Islet of Langerhans (tissue), 1 donor: ENCODE data around the gene RAB3IP.
"Not testable (repeated sequence)": the region's sequence is repeated elsewhere in the genome, so short reads cannot be mapped to it uniquely, and the experiment has no call there.

Source experiments
- FAIRE-seq: peaks from one replicate; lab custom pipeline; 2011; peaks lifted over from hg19 to GRCh38; lab: Jason Lieb, UNC

Gene RAB3IP

DNA sequence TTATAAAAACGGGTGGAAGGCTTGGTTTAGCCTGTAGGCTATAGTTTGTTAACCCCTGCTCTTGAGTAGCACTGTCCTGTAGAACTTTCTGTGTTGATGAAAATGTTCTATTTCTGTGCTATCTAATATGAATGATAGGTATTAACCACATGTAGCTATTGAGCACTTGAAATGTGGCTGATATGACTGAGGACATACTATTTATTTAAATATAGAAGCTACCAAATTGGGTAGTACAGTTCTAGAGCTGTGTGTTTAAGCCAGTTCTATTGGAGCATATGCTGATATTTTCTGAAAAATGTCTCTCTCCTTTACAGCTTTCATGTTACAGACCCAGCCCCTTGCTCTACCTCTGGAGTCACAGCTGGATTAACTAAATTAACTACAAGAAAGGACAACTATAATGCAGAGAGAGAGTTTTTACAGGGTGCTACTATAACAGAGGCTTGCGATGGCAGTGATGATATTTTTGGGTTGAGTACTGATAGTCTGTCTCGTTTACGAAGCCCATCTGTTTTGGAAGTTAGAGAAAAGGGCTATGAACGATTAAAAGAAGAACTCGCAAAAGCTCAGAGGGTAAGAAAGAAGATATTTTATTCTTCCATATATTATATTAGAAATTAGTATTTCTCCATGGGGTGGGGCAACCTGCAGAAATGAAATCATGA, 17.6 kb downstream of the RAB3IP start:
- no peak for FAIRE-seq

DNA sequence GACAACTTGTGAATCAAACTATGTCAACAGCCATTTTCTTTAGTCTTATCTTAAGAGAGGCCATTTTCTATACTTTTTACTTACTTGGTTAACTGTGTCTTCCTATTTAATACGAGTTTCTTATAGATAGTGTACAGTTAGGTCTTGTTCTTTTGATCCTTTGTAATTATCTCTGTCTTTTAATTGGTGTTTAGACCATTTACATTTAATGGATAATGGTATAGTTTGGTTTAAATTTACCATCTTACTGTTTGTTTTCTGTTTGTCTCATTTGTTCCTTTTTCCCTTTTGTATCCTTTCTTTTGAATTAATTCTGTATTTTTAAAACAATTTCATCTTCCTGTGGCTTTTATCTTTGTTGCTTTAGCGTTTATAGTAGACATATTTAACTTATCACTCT, 19.4 kb downstream of the RAB3IP start:
- no peak for FAIRE-seq

DNA sequence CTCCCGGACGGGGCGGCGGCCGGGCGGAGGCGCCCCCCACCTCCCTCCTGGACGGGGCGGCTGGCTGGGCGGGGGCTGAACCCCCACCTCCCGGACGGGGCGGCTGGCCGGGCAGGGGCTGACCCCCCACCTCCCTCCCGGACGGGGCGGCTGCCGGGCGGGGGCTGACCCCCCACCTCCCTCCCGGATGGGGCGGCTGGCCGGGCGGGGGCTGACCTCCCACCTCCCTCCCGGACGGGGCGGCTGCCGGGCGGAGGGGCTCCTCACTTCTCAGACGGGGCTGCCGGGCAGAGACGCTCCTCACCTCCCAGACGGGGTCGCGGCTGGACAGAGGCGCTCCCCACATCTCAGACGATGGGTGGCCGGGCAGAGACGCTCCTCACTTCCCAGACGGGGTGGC, 20.9 kb downstream of the RAB3IP start:
- not testable (repeated sequence) for FAIRE-seq

DNA sequence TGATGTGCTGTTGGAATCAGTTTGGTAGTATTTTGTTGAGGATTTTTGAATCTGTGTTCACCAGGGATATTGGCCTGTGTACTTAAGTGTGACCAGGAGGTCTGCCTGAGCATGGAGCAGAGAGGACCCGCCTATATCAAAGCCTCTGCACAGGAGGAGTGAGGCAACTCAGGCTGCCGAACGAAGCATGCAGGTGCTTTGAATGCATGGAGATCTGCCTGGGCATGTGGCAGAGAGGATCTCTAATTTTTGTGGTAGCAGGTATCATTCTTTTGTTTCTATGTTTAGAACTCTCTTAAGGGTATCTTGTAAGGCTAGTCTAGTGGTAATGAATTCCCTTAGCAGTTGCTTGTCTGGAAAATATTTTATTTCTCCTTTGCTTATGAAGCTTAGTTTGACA, 26.9 kb downstream of the RAB3IP start:
- FAIRE-seq, result no peak

DNA sequence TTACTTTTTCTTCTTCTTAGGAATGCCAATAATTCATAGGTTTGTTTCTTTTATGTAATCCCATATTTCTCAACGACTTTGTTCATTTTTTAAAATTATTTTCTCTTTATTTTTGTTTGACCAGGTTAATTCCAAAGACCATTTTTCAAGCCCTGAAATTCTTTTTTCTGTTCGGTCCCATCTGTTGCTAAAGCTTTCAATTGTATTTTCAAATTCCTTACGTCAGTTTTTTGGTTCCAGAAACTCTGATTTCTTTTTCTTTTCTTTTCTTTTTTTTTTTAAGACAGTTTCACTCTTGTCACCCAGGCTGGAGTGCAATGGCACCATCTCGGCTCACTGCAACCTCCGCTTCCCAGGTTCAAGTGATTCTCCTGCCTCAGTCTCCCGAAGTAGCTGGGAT, 27.6 kb downstream of the RAB3IP start:
- FAIRE-seq, result no peak

DNA sequence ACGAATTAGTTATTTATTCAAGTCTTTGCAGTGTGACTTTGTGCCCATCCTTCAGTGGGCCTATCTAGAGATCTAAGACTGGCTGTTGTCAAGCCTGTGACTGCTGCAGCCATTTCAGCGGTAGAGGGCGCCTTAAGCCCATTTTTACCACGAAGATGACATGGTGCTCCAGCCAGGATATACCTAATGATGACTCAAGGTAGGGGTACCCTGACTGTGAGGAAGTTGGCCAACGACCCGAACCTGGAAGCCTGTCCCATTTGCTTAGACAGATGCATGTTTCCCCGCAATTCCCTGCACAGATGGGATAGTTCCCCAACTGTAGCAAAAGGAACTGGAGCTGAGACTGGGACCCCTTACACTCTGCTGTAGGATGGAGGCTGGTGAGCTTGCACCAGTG, 41.3 kb downstream of the RAB3IP start:
- no peak for FAIRE-seq

DNA sequence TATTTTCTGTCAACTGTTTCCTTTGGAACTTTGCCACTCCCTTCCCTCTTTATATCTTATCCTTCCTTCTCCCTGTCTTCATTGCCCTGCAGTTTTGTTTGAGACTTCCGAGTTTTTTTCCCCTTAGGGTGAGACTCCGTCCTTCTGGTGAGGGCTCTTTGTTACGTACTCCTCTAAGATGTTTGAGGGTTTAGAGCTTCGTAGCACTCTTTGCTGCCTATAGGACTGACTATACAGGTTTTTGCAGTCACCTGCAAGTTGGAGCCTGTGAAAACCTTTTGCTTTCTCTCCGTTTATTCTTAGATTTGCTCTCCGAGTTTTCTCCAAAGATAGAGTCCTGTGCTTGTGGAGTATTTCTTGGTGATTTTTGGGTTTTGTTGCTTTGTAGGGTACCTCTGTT, 44.7 kb downstream of the RAB3IP start:
- no peak for FAIRE-seq

DNA sequence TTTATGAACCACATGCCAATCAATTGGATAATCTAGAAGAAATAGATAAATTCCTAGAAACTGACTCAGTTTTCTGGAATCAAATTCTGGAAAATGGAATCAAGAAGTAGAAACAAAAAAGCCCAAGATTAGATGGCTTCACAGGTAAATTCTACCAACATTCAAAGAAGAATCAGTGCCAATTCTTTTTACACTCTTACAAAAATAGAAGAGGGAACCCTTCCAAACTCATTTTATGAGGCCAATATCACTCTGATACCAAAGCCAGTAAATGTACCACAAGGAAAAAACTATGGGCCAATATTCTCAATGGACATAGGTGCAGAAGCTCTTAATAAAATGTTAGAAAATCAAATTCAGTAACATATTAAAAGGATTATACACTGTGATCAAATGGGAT, 50.7 kb downstream of the RAB3IP start:
- no peak for FAIRE-seq

DNA sequence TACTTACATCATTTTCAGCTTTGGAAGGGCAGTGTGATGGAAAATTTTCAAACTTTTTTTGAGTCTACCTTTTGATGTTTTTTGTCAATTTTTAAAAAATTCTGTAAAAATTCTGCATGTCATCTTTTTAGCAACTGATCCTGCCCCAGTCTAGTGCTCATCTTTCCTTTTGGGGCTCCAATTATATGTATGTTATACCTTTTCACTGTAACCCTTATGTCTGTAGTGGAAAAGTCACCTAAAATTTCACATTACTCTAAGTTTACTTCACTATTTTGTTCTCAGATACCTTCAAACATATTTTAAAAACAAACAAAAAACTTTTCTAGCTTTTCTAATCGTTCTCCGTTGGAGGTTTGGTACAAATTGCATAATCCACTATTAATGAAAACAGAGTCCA, 53.9 kb downstream of the RAB3IP start:
- FAIRE-seq, result no peak

DNA sequence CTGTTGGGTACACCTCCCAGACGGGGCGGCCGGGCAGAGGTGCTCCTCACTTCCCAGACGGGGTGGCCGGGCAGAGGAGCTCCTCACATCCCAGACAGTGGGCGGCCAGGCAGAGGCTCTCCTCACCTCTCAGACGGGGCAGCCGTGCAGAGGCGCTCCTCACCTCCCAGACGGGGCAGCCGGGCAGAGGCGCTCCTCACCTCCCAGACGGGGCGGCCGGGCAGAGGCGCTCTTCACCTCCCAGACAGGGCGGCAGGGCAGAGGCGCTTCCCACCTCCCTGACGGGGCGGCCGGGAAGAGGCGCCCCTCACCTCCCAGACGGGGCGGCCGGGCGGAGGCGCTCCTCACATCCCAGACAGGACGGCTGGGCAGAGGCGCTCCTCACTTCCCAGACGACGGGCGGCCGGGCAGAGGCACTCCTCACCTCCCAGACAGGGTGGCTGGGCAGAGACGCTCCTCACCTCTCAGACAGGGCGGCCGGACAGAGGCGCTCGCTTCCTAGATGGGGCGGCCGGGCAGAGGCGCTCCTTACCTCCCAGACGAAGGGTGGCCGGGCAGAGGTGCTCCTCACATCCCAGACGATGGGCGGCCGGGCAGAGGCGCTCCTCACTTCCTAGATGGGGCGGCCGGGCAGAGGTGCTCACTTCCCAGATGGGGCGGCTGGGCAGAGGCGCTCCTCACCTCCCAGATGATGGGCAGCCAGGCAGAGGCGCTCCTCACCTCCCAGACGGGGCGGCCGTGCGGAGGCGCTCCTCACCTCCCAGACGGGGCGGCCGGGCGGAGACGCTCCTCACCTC, 68.6 kb downstream of the RAB3IP start:
- FAIRE-seq, result not testable (repeated sequence)

DNA sequence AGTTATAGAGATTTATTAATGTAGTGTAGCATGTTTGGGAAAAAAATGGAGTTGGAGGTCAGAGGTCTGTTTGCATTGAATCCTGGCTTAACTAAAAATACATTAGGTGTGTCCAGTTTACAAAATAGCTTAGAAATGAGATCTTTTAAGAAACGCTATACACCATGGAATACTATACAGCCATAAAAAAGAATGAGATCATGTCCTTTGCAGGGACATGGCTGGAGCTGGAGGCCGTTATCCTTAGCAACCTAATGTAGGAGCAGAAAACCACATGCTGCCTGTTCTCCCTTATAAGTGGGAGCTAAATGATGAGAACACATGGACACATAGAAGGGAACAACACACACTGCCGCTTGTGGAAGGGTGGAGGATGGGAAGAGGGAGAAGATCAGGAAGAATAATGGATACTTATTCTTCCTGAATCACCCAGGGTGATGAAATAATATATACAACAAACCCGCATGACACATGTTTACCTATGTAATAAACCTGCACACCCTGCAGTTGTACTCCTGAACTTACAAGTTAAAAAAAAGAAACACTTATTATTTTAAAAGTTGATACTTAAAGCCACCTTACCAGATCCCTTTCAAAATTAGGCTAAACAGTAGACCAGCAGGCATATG, 72.3 kb downstream of the RAB3IP start:
- no peak for FAIRE-seq

DNA sequence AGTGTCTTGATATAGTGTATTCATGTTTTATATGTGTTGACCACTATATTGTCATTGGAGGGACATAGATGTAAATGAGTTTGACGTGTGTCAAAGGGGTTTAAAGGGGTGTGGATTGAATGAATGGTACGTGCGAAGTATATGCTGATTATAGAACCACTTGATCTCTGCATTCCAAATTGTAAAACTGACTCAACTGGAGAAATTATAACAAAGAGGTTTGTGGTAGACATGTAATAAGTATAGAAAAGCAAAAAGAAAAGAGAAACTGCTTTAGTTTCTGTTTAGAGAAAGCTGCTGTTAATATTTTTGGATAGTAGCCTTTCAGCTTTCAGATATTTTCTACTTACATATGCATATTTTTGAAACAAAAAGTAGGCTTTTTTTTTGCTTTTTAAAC, 77.4 kb downstream of the RAB3IP start:
- FAIRE-seq, result no peak

DNA sequence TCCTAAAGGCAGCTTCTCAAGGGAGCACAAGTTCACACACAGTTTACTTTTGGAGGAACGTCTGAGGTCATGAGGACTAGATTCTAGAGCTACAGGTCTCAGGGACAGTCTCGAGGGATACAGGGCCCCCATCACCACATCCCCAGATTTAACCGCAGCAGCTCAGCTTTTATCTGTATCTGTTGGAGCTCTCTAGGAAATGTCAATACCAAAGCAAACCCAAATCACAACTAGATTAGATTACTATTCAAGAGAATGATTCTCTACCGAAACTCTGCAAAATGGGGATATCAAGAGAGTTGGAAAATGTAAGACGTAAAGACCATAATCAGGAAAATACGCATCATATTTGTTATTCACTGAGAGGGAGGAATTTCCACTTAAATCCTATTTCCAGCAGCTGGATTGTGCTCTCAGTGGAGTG, 82.4 kb downstream of the RAB3IP start:
- no peak for FAIRE-seq

DNA sequence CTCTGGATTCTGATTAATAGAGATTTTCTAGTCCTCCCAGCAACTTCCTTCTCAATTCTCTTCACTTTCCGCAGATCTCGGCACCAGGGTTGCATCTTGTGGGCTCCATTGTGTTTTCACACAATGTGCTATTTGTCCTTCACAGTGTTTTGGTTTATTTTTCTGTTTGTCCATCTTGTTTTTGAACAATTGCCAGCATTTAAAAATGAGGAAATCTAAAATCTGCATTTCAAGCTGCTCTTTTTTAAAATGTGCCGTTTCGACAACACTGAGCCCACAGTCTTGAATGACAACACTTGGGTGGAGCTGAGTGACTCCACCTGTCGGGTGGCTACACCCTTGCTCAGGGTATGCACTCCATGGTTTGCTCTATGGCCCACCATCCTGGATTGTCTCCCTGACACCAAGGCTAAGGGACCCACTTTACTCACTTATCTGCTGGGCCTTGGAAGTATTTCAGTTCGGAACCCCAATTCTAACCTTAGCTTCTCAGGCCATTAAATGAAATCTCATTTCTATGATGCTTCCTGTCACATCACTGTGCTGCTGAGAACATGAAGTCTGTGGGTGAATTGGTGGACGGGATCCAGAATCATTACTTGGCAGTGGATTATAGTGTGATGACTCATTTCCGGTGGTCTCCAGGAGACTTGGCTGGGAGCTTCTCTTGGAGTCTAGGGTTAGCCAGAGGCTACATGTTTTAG, 82.9 kb downstream of the RAB3IP start:
- FAIRE-seq, result no peak

DNA sequence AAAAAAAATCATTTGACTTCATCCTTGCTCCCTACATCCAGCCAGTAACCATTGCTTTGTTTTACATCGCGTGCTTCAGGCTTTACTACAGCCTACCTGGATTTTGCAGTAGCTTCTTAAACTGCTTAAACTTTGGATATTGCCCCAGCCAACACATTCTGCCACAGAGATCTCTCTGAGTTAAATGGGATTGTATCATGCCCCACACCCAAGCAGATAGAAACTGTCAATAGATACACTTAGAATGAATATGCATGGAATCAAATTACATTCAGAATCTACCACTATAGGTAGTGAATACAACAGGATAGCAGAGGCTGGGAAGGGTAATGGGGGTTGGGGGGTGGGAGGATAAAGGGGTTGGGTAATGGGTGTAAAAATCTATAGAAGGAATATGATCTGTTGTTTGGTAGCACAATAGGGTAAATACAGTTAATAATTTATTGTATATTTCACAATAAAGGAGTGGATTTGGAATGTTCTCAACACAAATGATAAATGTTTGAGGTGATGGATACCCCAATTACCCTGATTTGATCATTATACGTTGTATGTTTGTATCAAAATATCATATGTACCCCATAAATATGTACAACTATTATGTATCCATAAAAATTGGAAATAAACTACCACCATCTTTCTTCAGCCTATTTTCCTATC, 83.7 kb downstream of the RAB3IP start:
- FAIRE-seq, result no peak

DNA sequence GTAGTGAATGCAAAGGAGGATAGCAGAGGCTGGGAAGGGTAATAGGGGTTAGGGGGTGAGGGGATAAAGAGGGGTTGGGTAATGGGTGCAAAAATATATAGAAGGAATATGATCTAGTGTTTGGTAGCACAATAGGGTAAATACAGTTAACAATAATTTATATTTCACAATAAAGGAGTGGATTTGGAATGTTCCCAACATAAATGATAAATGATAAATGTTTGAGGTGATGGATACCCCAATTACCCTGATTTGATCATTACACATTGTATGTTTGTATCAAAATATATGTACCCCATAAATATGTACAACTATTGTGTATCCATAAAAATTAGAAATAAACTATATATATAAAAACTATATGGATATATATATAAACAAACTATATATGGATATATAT, 85.4 kb downstream of the RAB3IP start:
- FAIRE-seq, result no peak

DNA sequence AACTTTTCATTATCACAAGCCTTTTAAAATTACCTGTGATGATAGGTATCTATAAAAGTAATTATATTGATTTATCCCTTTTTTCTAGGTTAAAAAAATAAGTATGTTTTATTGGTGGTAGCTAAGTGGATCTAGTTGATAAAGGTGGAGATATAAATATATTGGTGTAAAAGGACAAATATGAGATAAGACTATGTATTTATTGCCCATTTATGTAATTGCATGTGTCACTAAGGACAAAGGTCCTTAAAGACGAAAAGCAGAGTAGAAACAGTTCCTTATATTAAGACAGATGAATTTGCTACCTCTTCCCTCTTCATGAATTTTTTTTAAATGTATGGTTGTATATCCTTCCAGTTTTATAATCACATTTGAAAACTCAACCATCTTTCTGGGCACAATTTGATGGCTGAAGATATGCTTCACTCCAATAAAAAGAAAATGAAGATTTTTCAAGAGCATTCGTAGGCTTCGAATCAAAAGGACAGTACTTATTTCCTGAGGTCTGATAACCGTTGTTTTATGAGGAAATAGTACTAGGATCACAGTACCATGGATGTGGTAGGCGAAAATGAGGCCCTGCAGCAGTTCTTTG, 86.4 kb downstream of the RAB3IP start, which contains the start of gene MYRFL:
Gene MYRFL (plus strand): TSS at position 262 of the 595 bp plus-strand sequence. CDS start 291 bp downstream, at position 553.
- FAIRE-seq, result no peak

DNA sequence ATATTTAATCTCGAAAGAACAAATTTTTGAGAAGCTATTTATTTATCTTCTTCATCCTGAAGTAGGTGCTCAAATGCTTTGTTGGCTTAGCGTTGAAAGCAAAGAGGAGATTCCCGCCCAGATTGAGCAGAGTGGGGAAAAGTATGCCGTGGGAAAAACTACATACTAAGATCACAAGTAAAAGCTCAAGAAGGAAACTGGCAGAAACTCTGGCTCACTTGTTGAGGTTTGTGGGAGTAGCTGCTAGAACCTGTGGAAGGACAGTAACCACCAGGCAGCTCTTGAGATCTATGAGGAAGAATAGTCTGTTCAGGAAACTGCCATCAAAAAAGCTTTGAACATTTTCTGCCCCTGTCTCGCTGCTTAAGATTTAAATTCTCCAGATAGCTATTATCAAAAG, 90.2 kb downstream of the RAB3IP start:
- no peak for FAIRE-seq

DNA sequence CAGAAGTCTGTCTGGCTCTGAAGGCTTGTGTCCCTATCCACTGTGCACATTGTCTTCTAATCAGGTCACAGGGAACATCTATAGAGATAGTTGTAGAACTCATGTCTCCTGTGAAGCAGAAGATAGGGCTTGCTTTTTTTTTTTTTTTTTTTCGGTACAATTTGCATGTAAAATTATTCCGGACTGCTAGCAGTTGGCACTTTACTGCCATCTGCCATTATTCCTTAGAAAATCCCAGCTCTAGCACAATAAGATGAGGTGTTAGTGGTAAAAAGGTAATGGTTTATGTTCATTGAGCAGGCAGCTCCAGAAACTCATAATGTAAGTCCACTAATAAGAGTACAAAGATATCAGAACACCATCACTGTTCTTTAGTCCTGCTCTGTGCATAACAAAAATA, 95.0 kb downstream of the RAB3IP start:
- no peak for FAIRE-seq

DNA sequence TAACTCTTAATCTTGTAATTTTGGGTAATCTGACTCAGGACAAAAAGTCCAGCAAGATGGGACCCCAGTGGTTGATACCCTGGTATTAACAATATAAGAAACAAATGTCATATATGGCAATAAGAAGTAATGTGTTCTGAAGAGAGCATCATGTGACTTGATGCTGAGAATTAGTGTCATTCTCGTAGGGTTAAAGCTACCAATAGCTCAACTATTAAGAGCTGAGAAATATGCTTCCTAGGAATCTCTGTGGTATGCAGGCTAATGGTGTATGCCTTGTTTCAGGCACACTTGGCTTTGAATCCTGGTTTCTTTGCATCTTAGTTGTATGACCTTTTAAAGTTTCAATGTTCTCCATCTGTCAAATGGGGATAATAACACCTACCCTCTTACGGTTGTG, 95.5 kb downstream of the RAB3IP start:
- FAIRE-seq, result no peak

DNA sequence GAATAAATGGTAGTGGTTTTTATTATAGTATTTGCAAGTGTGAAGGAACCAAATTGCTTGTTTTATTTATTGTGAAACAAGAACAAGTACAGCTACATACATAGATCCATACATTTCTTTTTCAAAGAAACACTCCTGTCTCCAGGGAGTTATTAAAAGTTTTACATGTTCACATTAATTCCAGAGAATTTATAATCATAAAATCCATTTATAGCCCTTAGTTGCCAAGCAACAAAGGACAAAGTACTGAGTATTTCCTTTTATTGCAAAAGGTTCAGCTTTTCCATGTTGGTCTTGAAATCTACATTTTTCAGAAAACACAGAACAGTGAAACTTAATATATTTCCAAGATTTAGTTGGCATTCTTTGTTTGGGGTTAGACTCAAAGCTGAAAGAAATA, 95.9 kb downstream of the RAB3IP start:
- FAIRE-seq, result peak; percentile 64

DNA sequence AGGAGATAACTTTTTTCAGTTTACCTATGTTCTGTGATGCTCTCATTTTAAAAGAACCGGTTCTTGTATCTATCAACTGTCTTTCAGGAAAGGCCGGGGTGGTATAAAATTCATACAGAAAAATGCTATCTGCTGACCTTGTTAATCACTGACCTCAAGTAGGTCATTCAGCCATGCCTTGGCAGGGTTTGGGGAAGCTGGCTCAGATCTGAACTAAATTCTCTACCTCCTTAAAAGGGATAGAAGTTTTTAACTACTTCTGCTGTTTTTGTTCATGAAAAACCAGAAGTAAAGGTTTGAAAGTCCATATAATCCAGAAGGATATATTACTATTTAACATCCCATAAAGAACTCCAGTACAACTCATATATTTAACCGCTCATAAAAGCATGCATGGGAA, 96.4 kb downstream of the RAB3IP start:
- FAIRE-seq, result no peak
